Muscle of arm (tissue), 12 donors: ENCODE measurements around the gene KIAA1328. TPM values are rescaled to one million over a fixed set of nuclear protein-coding genes. Genes with fewer than 3 reads are reported as not detected.

ENCODE experiments used
- DNase-seq: peaks from one replicate; pipeline ENCODE4 v3.0.0-alpha.2; 2013
- polyA plus RNA-seq, 12 donors: library from polyadenylated mRNA; unstranded; fragments of 120-200 nt; gene quantifications; one replicate each; pipeline ENCODE4 v1.2.1, GENCODE V29; 2013; ENCODE audit not compliant: insufficient read length in 12 of 12

KIAA1328 gene
- polyA plus RNA-seq, 12 donors: 4.1 to 13.3 (median 6.5) TPM; not detected in 1

- no peak for DNase-seq
Observed at GRCh38 chr18:36950282-36950681, 121.4 kb downstream of the KIAA1328 start.

- DNase-seq: no peak
Observed at GRCh38 chr18:36950960-36951359, 122.0 kb downstream of the KIAA1328 start.

GRCh38 chr18:36953047-36953446, 124.1 kb downstream of the KIAA1328 start:
- DNase-seq: no peak

GRCh38 chr18:36960038-36960437, 131.1 kb downstream of the KIAA1328 start:
- no peak for DNase-seq

GRCh38 chr18:36963464-36963863, 134.5 kb downstream of the KIAA1328 start:
- no peak for DNase-seq

GRCh38 chr18:36974686-36975085, 145.8 kb downstream of the KIAA1328 start:
- no peak for DNase-seq

- DNase-seq: no peak
Observed at GRCh38 chr18:36977121-36977520, 148.2 kb downstream of the KIAA1328 start.

GRCh38 chr18:36993068-36993467, 164.1 kb downstream of the KIAA1328 start:
- no peak for DNase-seq

- no peak for DNase-seq
Observed at GRCh38 chr18:37006742-37007141, 177.8 kb downstream of the KIAA1328 start.

- no peak for DNase-seq
Observed at GRCh38 chr18:37012452-37012851, 183.5 kb downstream of the KIAA1328 start.

- no peak for DNase-seq
Observed at GRCh38 chr18:37019157-37019827, 190.4 kb downstream of the KIAA1328 start.

GRCh38 chr18:37033419-37033818, 204.5 kb downstream of the KIAA1328 start:
- no peak for DNase-seq

GRCh38 chr18:37042381-37042780, 213.5 kb downstream of the KIAA1328 start:
- DNase-seq: no peak

- no peak for DNase-seq
Observed at GRCh38 chr18:37055137-37055802, 226.3 kb downstream of the KIAA1328 start.

GRCh38 chr18:37064187-37064586, 235.3 kb downstream of the KIAA1328 start:
- no peak for DNase-seq

- DNase-seq: no peak
Observed at GRCh38 chr18:37065254-37065653, 236.3 kb downstream of the KIAA1328 start.

GRCh38 chr18:37084912-37085311, 256.0 kb downstream of the KIAA1328 start:
- DNase-seq: no peak

- no peak for DNase-seq
Observed at GRCh38 chr18:37085362-37085761, 256.4 kb downstream of the KIAA1328 start.

GRCh38 chr18:37107748-37108522, 279.0 kb downstream of the KIAA1328 start:
- no peak for DNase-seq

GRCh38 chr18:37122877-37123276, 293.9 kb downstream of the KIAA1328 start:
- DNase-seq: no peak

- no peak for DNase-seq
Observed at GRCh38 chr18:37124516-37124915, 295.6 kb downstream of the KIAA1328 start.

- no peak for DNase-seq
Observed at GRCh38 chr18:37135177-37135576, 306.2 kb downstream of the KIAA1328 start.

- DNase-seq: no peak
Observed at GRCh38 chr18:37138456-37138855, 309.5 kb downstream of the KIAA1328 start.
